Neural cell (in vitro differentiated cells): Measurements from ENCODE around the gene GRIN3B. TPM values are rescaled to one million over a fixed set of nuclear protein-coding genes. Genes with fewer than 3 reads are reported as not detected.

ENCODE experiments used
- H2AFZ ChIP-seq: fragments of 200-600, 300-800 bp; sonication (generic), shearing (Covaris generic); 2 replicates; pipeline ENCODE4 v1.6.0; 2014; ENCODE audit warnings: low read depth, mild to moderate bottlenecking, antibody characterized with exemption, low read length, moderate library complexity
- H3F3A ChIP-seq: fragments of 200-600 bp; shearing (Covaris generic); 2 replicates; pipeline ENCODE4 v1.6.1; 2016; ENCODE audit warnings: mild to moderate bottlenecking, moderate library complexity, mixed read lengths, antibody characterized with exemption, low read length; ENCODE audit not compliant: insufficient read depth, poor library complexity, severe bottlenecking
- H3K27ac ChIP-seq: fragments of 200-600, 300-800 bp; sonication (generic), shearing (Covaris generic); 2 replicates; pipeline ENCODE4 v1.5.1; 2014; ENCODE audit warnings: mild to moderate bottlenecking, low read length, moderate library complexity
- H3K27me3 ChIP-seq: fragments of 300-800, 200-600 bp; sonication (generic), shearing (Covaris generic); 2 replicates; pipeline ENCODE4 v1.6.0; 2014; ENCODE audit warnings: mild to moderate bottlenecking, low read depth, low read length, moderate library complexity; ENCODE audit not compliant: insufficient read depth
- H3K36me3 ChIP-seq: fragments of 300-800, 200-600 bp; sonication (generic), shearing (Covaris generic); 2 replicates; pipeline ENCODE4 v1.5.1; 2014; ENCODE audit warnings: mild to moderate bottlenecking, antibody characterized with exemption, low read length, moderate library complexity; ENCODE audit not compliant: insufficient read depth
- H3K4me2 ChIP-seq: fragments of 300-800, 200-600 bp; sonication (generic), shearing (Covaris generic); 2 replicates; pipeline ENCODE4 v1.6.0; 2014; ENCODE audit warnings: mild to moderate bottlenecking, low read length
- H3K4me3 ChIP-seq: fragments of 300-800, 200-600 bp; sonication (generic), shearing (Covaris generic); 2 replicates; pipeline ENCODE4 v1.5.1; 2014; ENCODE audit warnings: mild to moderate bottlenecking, low read length, moderate library complexity
- H3K79me2 ChIP-seq: fragments of 200-600 bp; shearing (Covaris generic); replicated peaks from 2 replicates; pipeline ENCODE4 v1.6.0; 2014; ENCODE audit warnings: mild to moderate bottlenecking, low read length, moderate library complexity; ENCODE audit not compliant: insufficient read depth
- H3K9ac ChIP-seq: fragments of 300-800, 200-600 bp; sonication (generic), shearing (Covaris generic); 2 replicates; pipeline ENCODE4 v1.6.1; 2016; ENCODE audit warnings: mild to moderate bottlenecking, low read length, mixed read lengths
- H3K9me2 ChIP-seq: fragments of 200-600 bp; shearing (Covaris generic); 2 replicates; pipeline ENCODE4 v1.6.1; 2016; ENCODE audit warnings: mild to moderate bottlenecking, low read length, mixed read lengths; ENCODE audit not compliant: insufficient read depth
- H3K9me3 ChIP-seq: fragments of 200-600, 300-800 bp; sonication (generic), shearing (Covaris generic); 2 replicates; pipeline ENCODE4 v1.6.1; 2016; ENCODE audit warnings: mild to moderate bottlenecking, mixed run types, low read length, moderate library complexity, mixed read lengths
- H4K20me1 ChIP-seq: fragments of 200-600 bp; shearing (Covaris generic); 2 replicates; pipeline ENCODE4 v1.6.1; 2016; ENCODE audit warnings: mild to moderate bottlenecking, mixed run types; ENCODE audit not compliant: insufficient read depth
- CTCF ChIP-seq: fragments of 450-650 bp; IDR thresholded peaks from 2 replicates; pipeline ENCODE4 v1.5.1; 2014; ENCODE audit warnings: antibody characterized with exemption, mild to moderate bottlenecking, moderate library complexity; ENCODE audit not compliant: poor library complexity, severe bottlenecking
- EP300 ChIP-seq: fragments of 450-650 bp; conservative IDR thresholded peaks from 2 replicates; pipeline ENCODE4 v1.6.1; 2014; ENCODE audit warnings: antibody characterized with exemption, mild to moderate bottlenecking, moderate library complexity; ENCODE audit not compliant: poor library complexity, severe bottlenecking
- EZH2 ChIP-seq: fragments of 200-600, 300-800 bp; shearing (Covaris generic), sonication (generic); IDR thresholded peaks from 2 replicates; pipeline ENCODE4 v1.6.1; 2014; ENCODE audit warnings: antibody characterized with exemption, low read length, borderline replicate concordance, mild to moderate bottlenecking; ENCODE audit not compliant: insufficient read depth, poor library complexity, severe bottlenecking
- MXI1 ChIP-seq: fragments of 450-650 bp; conservative IDR thresholded peaks from 2 replicates; pipeline ENCODE4 v1.6.1; 2014; ENCODE audit warnings: antibody characterized with exemption, mild to moderate bottlenecking; ENCODE audit not compliant: poor library complexity, severe bottlenecking
- POLR2AphosphoS5 ChIP-seq: IDR thresholded peaks from 2 replicates; pipeline ENCODE4 v1.6.1; 2012
- RAD21 ChIP-seq: fragments of 450-650 bp; conservative IDR thresholded peaks from 2 replicates; pipeline ENCODE4 v1.6.1; 2014; ENCODE audit warnings: antibody characterized with exemption, mild to moderate bottlenecking, moderate library complexity
- REST ChIP-seq: IDR thresholded peaks from 2 replicates; pipeline ENCODE4 v1.6.1; 2012; ENCODE audit warnings: borderline replicate concordance
- SMC3 ChIP-seq: fragments of 450-650 bp; conservative IDR thresholded peaks from 2 replicates; pipeline ENCODE4 v1.6.1; 2014; ENCODE audit warnings: antibody characterized with exemption, mild to moderate bottlenecking, moderate library complexity; ENCODE audit not compliant: poor library complexity
- TAF1 ChIP-seq: IDR thresholded peaks from 2 replicates; pipeline ENCODE4 v1.6.1; 2012; ENCODE audit warnings: low read depth
- polyA plus RNA-seq: library from polyadenylated mRNA; depleted of rRNA; stranded (reverse); fragments of >200 nt; gene quantifications from 2 replicates; pipeline ENCODE4 v1.2.3, GENCODE V29; 2014

Gene GRIN3B
- polyA plus RNA-seq, 1 donor from 2014 or later = 0.46 TPM

- H3K4me3 ChIP-seq = peak overlapping the region; percentile 81
- H2AFZ ChIP-seq = no peak overlapping the region
- TF ChIP-seq MXI1 = no peak
- no peak for TF ChIP-seq REST
- no peak for TF ChIP-seq TAF1
- no peak for TF ChIP-seq SMC3
- no peak for TF ChIP-seq EZH2
- TF ChIP-seq RAD21 = no peak
- TF ChIP-seq POLR2AphosphoS5 = no peak
- TF ChIP-seq CTCF = no peak
- TF ChIP-seq EP300 = no peak
- peak overlapping the region; percentile 12 for H3K27ac ChIP-seq
- no peaks in the 10 kb centered on the region for H3K27me3 ChIP-seq
- no peaks in the 10 kb centered on the region for H3F3A ChIP-seq
- H3K9ac ChIP-seq = peak overlapping the region; percentile 54
- no peaks in the 10 kb centered on the region for H3K9me2 ChIP-seq
- no peaks in the 10 kb centered on the region for H3K9me3 ChIP-seq
- H3K36me3 ChIP-seq = no peaks in the 10 kb centered on the region
- H4K20me1 ChIP-seq = no peaks in the 10 kb centered on the region
- no peaks in the 10 kb centered on the region for H3K79me2 ChIP-seq
- H3K4me2 ChIP-seq = peak overlapping the region; percentile 68
These were observed 41.1 kb downstream of the GRIN3B start for GRCh38 chr19:1041272-1041834.

- peak overlapping the region; percentile 81 for H3K4me3 ChIP-seq
- H3K9me3 ChIP-seq = no peaks in the 10 kb centered on the region
- TF ChIP-seq REST (no peak), SMC3 (no peak), RAD21 (no peak), EP300 (no peak), POLR2AphosphoS5 (no peak), EZH2 (no peak), CTCF (no peak), TAF1 (no peak), MXI1 (no peak)
- no peaks in the 10 kb centered on the region for H3K9me2 ChIP-seq
- H2AFZ ChIP-seq = no peak overlapping the region
- H3K79me2 ChIP-seq = no peaks in the 10 kb centered on the region
- no peak overlapping the region for H3K4me2 ChIP-seq
- no peaks in the 10 kb centered on the region for H4K20me1 ChIP-seq
- no peaks in the 10 kb centered on the region for H3F3A ChIP-seq
- H3K9ac ChIP-seq = no peak overlapping the region
- no peaks in the 10 kb centered on the region for H3K36me3 ChIP-seq
- H3K27me3 ChIP-seq = no peaks in the 10 kb centered on the region
- no peak overlapping the region for H3K27ac ChIP-seq
These were observed 41.8 kb downstream of the GRIN3B start for GRCh38 chr19:1041835-1042685.
